Uterus (tissue), 4 donors: Measurements from ENCODE around the gene GNAL. TPM values are rescaled to one million over a fixed set of nuclear protein-coding genes. Genes with fewer than 3 reads are reported as not detected.

Experiments
- DNase-seq, 2 donors: peaks; one replicate each; pipeline ENCODE4 v3.0.0-alpha.2; 2019 to 2020
- H3K27ac ChIP-seq, 2 donors: fragments of 200-600 bp; sonication (generic); 1 replicate in 1 of 2; 2 replicates in 1 of 2; pipeline ENCODE4 v1.5.1; 2016 to 2018
- H3K27me3 ChIP-seq, 2 donors: fragments of 200-600 bp; sonication (generic); one replicate each; pipeline ENCODE4 v1.5.1; 2018 to 2019; ENCODE audit warnings: control low read depth in 1 of 2
- H3K36me3 ChIP-seq, 2 donors: fragments of 200-600 bp; sonication (generic); one replicate each; pipeline ENCODE4 v1.5.1; 2019; ENCODE audit warnings: control low read depth in 1 of 2
- H3K4me1 ChIP-seq, 2 donors: fragments of 200-600 bp; sonication (generic); one replicate each; pipeline ENCODE4 v1.5.1; 2018 to 2019; ENCODE audit warnings: control low read depth in 1 of 2
- H3K4me3 ChIP-seq, 2 donors: fragments of 200-600 bp; sonication (generic); 1 replicate in 1 of 2; 2 replicates in 1 of 2; pipeline ENCODE4 v1.5.1; 2018 to 2019; ENCODE audit warnings: mild to moderate bottlenecking in 1 of 2
- H3K9me3 ChIP-seq, 2 donors: fragments of 200-600 bp; sonication (generic); one replicate each; pipeline ENCODE4 v1.5.1; 2019; ENCODE audit warnings: control low read depth in 1 of 2
- POLR2A ChIP-seq, 2 donors: fragments of 450-650 bp; IDR thresholded peaks; one replicate each; pipeline ENCODE4 v1.6.1; 2016; ENCODE audit warnings: antibody characterized with exemption in 2 of 2, mild to moderate bottlenecking in 1 of 2, moderate library complexity in 1 of 2
- intact Hi-C: fragments of 100-400 bp; cut with DNase I; formaldehyde crosslinking; loops from one replicate; pipeline ENCODE4 v1.15.1; 2023; ENCODE audit warnings: low total_unique reads
- total RNA-seq, 4 donors: library from RNA; depleted of rRNA in 3 of 4; stranded (reverse); fragments of >200 nt in 3 of 4; gene quantifications; one replicate each; pipeline versions ENCODE4 v1.1.0 to v1.2.4, GENCODE V29; 2014 to 2023
- TF ChIP-seq, protein P1 (sequence below), 4 experiments: fragments of 200-600 bp in 2 of 4; fragments of 450-650 bp in 2 of 4; sonication (generic) in 2 of 4; IDR thresholded peaks; one replicate each; pipeline ENCODE4 v1.5.1; 2016 to 2019; ENCODE audit warnings: antibody characterized with exemption in 4 of 4, mild to moderate bottlenecking in 2 of 4, moderate library complexity in 1 of 4
- donor health status: DM: yes; HTN: yes; CAD: no.

The GNAL gene
- total RNA-seq, 4 donors from 2014 or later = 4.6 to 20.2 (median 13.8) TPM

- Histone ChIP-seq H3K27ac (no peak overlapping the region), H3K4me1 (no peaks in the 10 kb centered on the region), H3K27me3 (no peaks in the 10 kb centered on the region), H3K9me3 (no peaks in the 10 kb centered on the region), H3K36me3 (no peaks in the 10 kb centered on the region), H3K4me3 (no peak overlapping the region)
- no peak for DNase-seq
- TF ChIP-seq, protein P1, sequence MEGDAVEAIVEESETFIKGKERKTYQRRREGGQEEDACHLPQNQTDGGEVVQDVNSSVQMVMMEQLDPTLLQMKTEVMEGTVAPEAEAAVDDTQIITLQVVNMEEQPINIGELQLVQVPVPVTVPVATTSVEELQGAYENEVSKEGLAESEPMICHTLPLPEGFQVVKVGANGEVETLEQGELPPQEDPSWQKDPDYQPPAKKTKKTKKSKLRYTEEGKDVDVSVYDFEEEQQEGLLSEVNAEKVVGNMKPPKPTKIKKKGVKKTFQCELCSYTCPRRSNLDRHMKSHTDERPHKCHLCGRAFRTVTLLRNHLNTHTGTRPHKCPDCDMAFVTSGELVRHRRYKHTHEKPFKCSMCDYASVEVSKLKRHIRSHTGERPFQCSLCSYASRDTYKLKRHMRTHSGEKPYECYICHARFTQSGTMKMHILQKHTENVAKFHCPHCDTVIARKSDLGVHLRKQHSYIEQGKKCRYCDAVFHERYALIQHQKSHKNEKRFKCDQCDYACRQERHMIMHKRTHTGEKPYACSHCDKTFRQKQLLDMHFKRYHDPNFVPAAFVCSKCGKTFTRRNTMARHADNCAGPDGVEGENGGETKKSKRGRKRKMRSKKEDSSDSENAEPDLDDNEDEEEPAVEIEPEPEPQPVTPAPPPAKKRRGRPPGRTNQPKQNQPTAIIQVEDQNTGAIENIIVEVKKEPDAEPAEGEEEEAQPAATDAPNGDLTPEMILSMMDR (IDR thresholded peaks at IDR 0.05) = no peak
- no peak for TF ChIP-seq POLR2A (IDR thresholded peaks at IDR 0.05)
- intact Hi-C loops = no loop called here
These were observed 30.0 kb downstream of the GNAL start for GRCh38 chr18:11719050-11719449.

DNA sequence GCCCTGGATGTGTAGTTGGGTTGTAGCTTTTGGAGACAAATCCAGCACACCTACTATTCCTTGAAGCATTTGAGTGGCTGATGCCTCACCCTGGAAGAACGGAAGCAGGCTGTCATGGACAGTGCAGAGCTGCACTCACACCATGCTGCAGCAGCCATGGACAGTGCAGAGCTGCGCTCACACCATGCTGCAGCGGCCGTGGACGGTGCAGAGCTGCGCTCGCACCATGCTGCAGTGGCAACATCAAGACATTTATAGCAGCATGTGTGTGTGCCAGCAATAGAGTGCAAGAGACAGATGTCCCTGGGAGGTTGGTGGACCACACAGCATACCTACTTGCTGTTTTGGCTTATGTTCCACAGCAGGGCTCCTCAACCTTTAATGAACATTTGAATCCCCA, 30.6 kb downstream of the GNAL start:
- H3K4me1 ChIP-seq = no peaks in the 10 kb centered on the region
- TF ChIP-seq, protein P1 (IDR thresholded peaks at IDR 0.05) = no peak
- no peak for TF ChIP-seq POLR2A (IDR thresholded peaks at IDR 0.05)
- H3K27ac ChIP-seq = no peak overlapping the region
- H3K4me3 ChIP-seq = no peak overlapping the region
- H3K36me3 ChIP-seq = no peaks in the 10 kb centered on the region
- intact Hi-C loops = no loop called here
- H3K9me3 ChIP-seq = no peaks in the 10 kb centered on the region
- no peaks in the 10 kb centered on the region for H3K27me3 ChIP-seq
- no peak for DNase-seq

DNA sequence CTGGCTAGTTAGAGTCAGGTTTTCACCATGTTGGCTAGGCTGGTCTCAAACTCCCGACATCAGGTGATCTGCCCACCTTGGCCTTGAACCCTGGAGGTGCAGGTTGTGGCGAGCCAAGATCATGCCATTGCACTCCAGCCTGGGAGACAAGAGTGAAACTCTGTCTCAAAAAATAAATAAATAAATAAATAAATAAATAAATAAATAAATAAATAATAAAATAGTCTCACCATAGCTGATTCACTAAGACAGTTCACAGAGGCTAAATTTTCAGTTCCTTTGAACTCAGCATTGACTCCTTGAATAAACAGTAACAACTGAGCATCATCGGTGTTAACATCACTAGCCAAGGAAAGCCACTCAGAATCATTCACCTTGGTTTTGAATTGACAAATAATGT, 32.7 kb downstream of the GNAL start:
- intact Hi-C loops = no loop called here
- no peaks in the 10 kb centered on the region for H3K9me3 ChIP-seq
- no peaks in the 10 kb centered on the region for H3K27me3 ChIP-seq
- H3K27ac ChIP-seq = no peak overlapping the region
- H3K36me3 ChIP-seq = no peaks in the 10 kb centered on the region
- no peaks in the 10 kb centered on the region for H3K4me1 ChIP-seq
- TF ChIP-seq, protein P1 (IDR thresholded peaks at IDR 0.05) = no peak
- TF ChIP-seq POLR2A (IDR thresholded peaks at IDR 0.05) = no peak
- no peak overlapping the region for H3K4me3 ChIP-seq
- DNase-seq = no peak

DNA sequence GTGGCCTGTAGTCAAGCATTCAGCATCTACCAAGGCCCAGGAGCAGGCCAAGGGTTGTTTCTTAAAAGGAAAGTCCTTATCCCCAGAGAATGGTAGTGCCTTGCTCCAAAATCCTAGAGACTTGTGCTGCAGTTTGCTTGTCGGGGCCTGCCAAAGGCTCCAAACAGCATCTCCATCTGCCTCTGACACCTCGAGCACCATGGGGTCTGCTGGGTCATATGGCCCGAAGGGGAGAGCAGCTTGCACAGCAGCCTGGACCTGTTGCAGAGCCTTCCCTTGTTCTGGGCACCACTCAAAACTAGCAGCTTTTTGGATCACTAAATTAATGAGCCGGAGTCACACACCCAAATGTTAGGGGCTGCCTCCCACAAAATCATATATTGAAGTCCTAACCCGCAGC, 35.7 kb downstream of the GNAL start:
- DNase-seq = no peak
- Histone ChIP-seq H3K4me3 (no peak overlapping the region), H3K27ac (no peak overlapping the region), H3K36me3 (no peaks in the 10 kb centered on the region), H3K9me3 (no peaks in the 10 kb centered on the region), H3K27me3 (no peaks in the 10 kb centered on the region), H3K4me1 (no peaks in the 10 kb centered on the region)
- intact Hi-C loops = no loop called here
- no peak for TF ChIP-seq POLR2A (IDR thresholded peaks at IDR 0.05)
- TF ChIP-seq, protein P1 (IDR thresholded peaks at IDR 0.05) = no peak

- no peak overlapping the region for H3K27ac ChIP-seq
- no peak overlapping the region for H3K4me3 ChIP-seq
- TF ChIP-seq, protein P1 (IDR thresholded peaks at IDR 0.05) = no peak
- no peak for TF ChIP-seq POLR2A (IDR thresholded peaks at IDR 0.05)
- no peaks in the 10 kb centered on the region for H3K27me3 ChIP-seq
- DNase-seq = no peak
- no peaks in the 10 kb centered on the region for H3K9me3 ChIP-seq
- H3K36me3 ChIP-seq = no peaks in the 10 kb centered on the region
- no peaks in the 10 kb centered on the region for H3K4me1 ChIP-seq
- intact Hi-C loops = no loop called here
These were observed 37.5 kb downstream of the GNAL start for GRCh38 chr18:11726556-11726955.
